ENCODE data around the gene PMVK.
"Not testable (repeated sequence)": the region's sequence is repeated elsewhere in the genome, so short reads cannot be mapped to it uniquely, and the experiment has no call there.

Gene PMVK

GRCh38 chr1:154936555-154937084, at the start of gene PMVK:
Gene PMVK (minus strand): TSS chr1:154936719. CDS start chr1:154936685, 34 bp downstream.
- DNase-seq = peak; percentile 96

- DNase-seq = no peak
Observed at GRCh38 chr1:154983776-154984466, 47.4 kb upstream of the PMVK start.

- DNase-seq = peak; percentile 99
Observed at GRCh38 chr1:154982897-154983648, 46.6 kb upstream of the PMVK start, which contains the start of gene FLAD1. Gene FLAD1 (plus strand): TSS chr1:154983344. CDS start chr1:154983695, 351 bp downstream.

GRCh38 chr1:154982341-154982740, 45.8 kb upstream of the PMVK start:
- no peak for DNase-seq

GRCh38 chr1:154978360-154978759, 41.8 kb upstream of the PMVK start:
- no peak for DNase-seq

GRCh38 chr1:154977762-154978161, 41.2 kb upstream of the PMVK start:
- not testable (repeated sequence) for DNase-seq

GRCh38 chr1:154975409-154976059, 39.0 kb upstream of the PMVK start:
- peak; percentile 69 for DNase-seq

GRCh38 chr1:154974808-154975408, 38.4 kb upstream of the PMVK start:
- DNase-seq = peak; percentile 99

GRCh38 chr1:154974102-154974807, 37.7 kb upstream of the PMVK start, which contains the start of gene CKS1B:
Gene CKS1B (plus strand): TSS chr1:154974681. CDS start chr1:154974746, 65 bp downstream.
- peak; percentile 100 for DNase-seq

GRCh38 chr1:154973344-154974101, 37.0 kb upstream of the PMVK start:
- DNase-seq = peak; percentile 96

GRCh38 chr1:154972517-154973343, 36.2 kb upstream of the PMVK start:
- DNase-seq = peak; percentile 89

- DNase-seq = peak; percentile 82
Observed at GRCh38 chr1:154972213-154972516, 35.6 kb upstream of the PMVK start.

GRCh38 chr1:154971341-154971998, 35.0 kb upstream of the PMVK start:
- no peak for DNase-seq

- DNase-seq = peak; percentile 91
Observed at GRCh38 chr1:154970631-154971340, 34.3 kb upstream of the PMVK start, which contains the start of gene SHC1. Gene SHC1 (minus strand): TSS chr1:154970747. CDS start chr1:154970526, 221 bp downstream.

GRCh38 chr1:154969860-154970452, 33.4 kb upstream of the PMVK start:
- no peak for DNase-seq

- no peak for DNase-seq
Observed at GRCh38 chr1:154969246-154969645, 32.7 kb upstream of the PMVK start.

- DNase-seq = no peak
Observed at GRCh38 chr1:154968731-154969130, 32.2 kb upstream of the PMVK start.

- DNase-seq = no peak
Observed at GRCh38 chr1:154967331-154967950, 30.9 kb upstream of the PMVK start.
